GM12801 (cell line): ENCODE measurements around the gene EPB42.

Experiments
- CTCF ChIP-seq: IDR thresholded peaks from one replicate; pipeline ENCODE4 v1.5.1; 2011; ENCODE audit warnings: control low read depth; ENCODE audit not compliant: insufficient read length; ENCODE audit errors: extremely low read depth

The EPB42 gene

GRCh38 chr15:43168192-43169107 lies 52.4 kb downstream of the EPB42 start:
- no peak for TF ChIP-seq CTCF

- TF ChIP-seq CTCF: no peak
Observed at GRCh38 chr15:43165801-43166325, 55.0 kb downstream of the EPB42 start.

- TF ChIP-seq CTCF: no peak
Observed at GRCh38 chr15:43153269-43153668, 67.5 kb downstream of the EPB42 start.

- TF ChIP-seq CTCF: no peak
Observed at GRCh38 chr15:43151688-43152087, 69.1 kb downstream of the EPB42 start.

- TF ChIP-seq CTCF: no peak
Observed at GRCh38 chr15:43150191-43150929, 70.5 kb downstream of the EPB42 start.
